Spleen (tissue), 11 donors: Measurements from ENCODE around the gene LOXL3. TPM values are rescaled to one million over a fixed set of nuclear protein-coding genes. Genes with fewer than 3 reads are reported as not detected.

Experiments
- DNase-seq: peaks from one replicate; pipeline ENCODE4 v3.0.0-alpha.2; 2020
- H3K27ac ChIP-seq, 8 donors: fragments of 200-600 bp; sonication (generic) in 7 of 8; 1 replicate in 4 of 8; 2 replicates in 4 of 8; pipeline versions ENCODE4 v1.5.0 to v1.8.0; 2016 to 2021; ENCODE audit warnings: inconsistent platforms in 4 of 8, mild to moderate bottlenecking in 4 of 8, moderate library complexity in 1 of 8
- H3K27me3 ChIP-seq, 7 donors: fragments of 200-600 bp; sonication (generic) in 6 of 7; replicated peaks in 1 of 7; 1 replicate in 4 of 7; 2 replicates in 3 of 7; pipeline versions ENCODE4 v1.5.0 to v1.8.0; 2016 to 2021; ENCODE audit warnings: inconsistent platforms in 3 of 7, mild to moderate bottlenecking in 1 of 7
- H3K36me3 ChIP-seq, 6 donors: fragments of 200-600 bp; sonication (generic) in 5 of 6; 1 replicate in 4 of 6; 2 replicates in 2 of 6; pipeline versions ENCODE4 v1.5.0 to v1.8.0; 2016 to 2021; ENCODE audit warnings: inconsistent platforms in 2 of 6
- H3K4me1 ChIP-seq, 6 donors: fragments of 200-600 bp; sonication (generic) in 5 of 6; 1 replicate in 3 of 6; 2 replicates in 3 of 6; pipeline versions ENCODE4 v1.5.0 to v1.8.0; 2016 to 2021; ENCODE audit warnings: inconsistent platforms in 3 of 6
- H3K4me3 ChIP-seq, 8 donors: fragments of 200-600 bp; sonication (generic) in 7 of 8; 1 replicate in 4 of 8; 2 replicates in 4 of 8; pipeline versions ENCODE4 v1.5.0 to v1.8.0; 2016 to 2021; ENCODE audit warnings: inconsistent platforms in 4 of 8, mild to moderate bottlenecking in 4 of 8, moderate library complexity in 2 of 8
- H3K9me3 ChIP-seq, 8 donors: fragments of 200-600 bp; sonication (generic) in 7 of 8; 1 replicate in 4 of 8; 2 replicates in 4 of 8; pipeline versions ENCODE4 v1.5.0 to v1.8.0; 2016 to 2021; ENCODE audit warnings: inconsistent platforms in 4 of 8
- CTCF ChIP-seq, 11 experiments: fragments of 200-600 bp in 7 of 11; fragments of 450-650 bp in 4 of 11; sonication (generic) in 4 of 11; IDR thresholded peaks in 8 of 11; conservative IDR thresholded peaks in 3 of 11; 1 replicate in 7 of 11; 2 replicates in 4 of 11; pipeline versions ENCODE4 v1.4.0 to v1.8.0; 2016 to 2021; ENCODE audit warnings: antibody characterized with exemption in 11 of 11, inconsistent platforms in 4 of 11, mild to moderate bottlenecking in 1 of 11
- POLR2A ChIP-seq, 3 donors: fragments of 450-650 bp; IDR thresholded peaks; one replicate each; pipeline ENCODE4 v1.5.1; 2017; ENCODE audit warnings: antibody characterized with exemption in 3 of 3, mild to moderate bottlenecking in 1 of 3
- POLR2AphosphoS5 ChIP-seq, 3 donors: sonication (generic); formaldehyde crosslinking; IDR thresholded peaks; one replicate each; pipeline ENCODE4 v1.5.1; 2017; ENCODE audit warnings: antibody characterized with exemption in 3 of 3
- WGBS, 5 donors: extraction: QIAGEN DNeasy Blood & Tissue Kit in 3 of 5; methylation state at CpG; one replicate each; pipeline versions ENCODE4 v1.1.5 to v1.1.7; 2013 to 2018; 5-methylcytosine and 5-hydroxymethylcytosine counted together
- intact Hi-C: fragments of 100-400 bp; cut with DNase I; formaldehyde crosslinking; loops from one replicate; pipeline ENCODE4 v1.15.0; 2023; ENCODE audit warnings: low total_unique reads
- polyA plus RNA-seq, 3 donors: library from polyadenylated mRNA; stranded (reverse); fragments of 200-250 nt; gene quantifications; one replicate each; pipeline ENCODE4 v1.2.1, GENCODE V29; 2013
- total RNA-seq, 7 donors: library from RNA; depleted of rRNA in 3 of 7; stranded (reverse); fragments of >200 nt in 3 of 7; fragmentation: NEBNext Ultra II Directional in 4 of 7; extraction: Animal tissue kit (Norgen Biotek cat#: 25700) in 4 of 7; gene quantifications; one replicate each; pipeline versions ENCODE4 v1.1.0 to v1.2.1, GENCODE V29; 2016 to 2021
- donor health status: healthy with polysubstance abuse.
- donor health status: DM: no; HTN: no; CAD: no; lungs with moderate emphysema.
- donor health status: DM: no; HTN: no; CAD: no.
- donor health status: Bipolar disorder and iron deficiency.
- donor health status: healthy.
- donor health status: DM: no; HTN: no; CAD: no.
- donor health status: DM: yes; HTN: yes; CAD: no.

Gene LOXL3
- total and polyA plus RNA-seq, 10 donors = 1.8 to 27.4 (median 15.9) TPM

GRCh38 chr2:74572178-74572925 is 18.6 kb upstream of the LOXL3 start:
- Histone ChIP-seq H3K4me3 (no peak overlapping the region), H3K36me3 (no peaks in the 10 kb centered on the region), H3K27me3 (no peaks in the 10 kb centered on the region), H3K27ac (peak overlapping the region in 2 of 8 donors; percentile 60 to 75), H3K9me3 (no peaks in the 10 kb centered on the region), H3K4me1 (peaks cover 8 to 66% (median 32%) of the 10 kb centered on the region in 6 donors)
- WGBS, 5 donors = 59 to 85% (median 81%) methylated on average over 3 of the region's 3 CpGs
- no peak for TF ChIP-seq POLR2AphosphoS5 (IDR thresholded peaks at IDR 0.05)
- no peak for TF ChIP-seq POLR2A (IDR thresholded peaks at IDR 0.05)
- TF ChIP-seq CTCF (IDR thresholded peaks at IDR 0.05 in 8 of 11, conservative IDR thresholded peaks at IDR 0.05 in 3 of 11) = no peak
- no peak for DNase-seq
- intact Hi-C loops = no loop called here

DNA sequence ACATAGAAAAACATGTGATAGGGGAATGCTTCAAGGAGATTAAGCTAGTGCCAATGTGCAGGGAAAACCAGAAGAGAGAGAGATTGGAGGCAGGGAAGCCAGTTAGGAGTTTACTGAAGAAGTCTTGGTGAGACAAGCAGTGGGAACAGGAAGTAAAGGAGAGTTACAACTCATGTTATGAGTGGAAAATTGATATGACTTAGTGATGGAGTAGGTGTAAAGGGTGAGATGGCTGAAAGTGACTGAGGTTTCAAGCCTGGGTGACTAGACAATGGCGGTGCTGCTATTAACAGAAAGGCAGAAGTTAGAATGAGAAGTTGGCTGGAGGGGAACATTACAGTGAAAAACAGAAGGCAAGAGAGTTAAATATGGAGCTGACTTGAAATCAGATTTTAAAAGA is 17.3 kb upstream of the LOXL3 start:
- H3K27me3 ChIP-seq = no peaks in the 10 kb centered on the region
- DNase-seq = no peak
- TF ChIP-seq CTCF (IDR thresholded peaks at IDR 0.05 in 8 of 11, conservative IDR thresholded peaks at IDR 0.05 in 3 of 11) (no peak), POLR2AphosphoS5 (IDR thresholded peaks at IDR 0.05) (no peak), POLR2A (IDR thresholded peaks at IDR 0.05) (no peak)
- intact Hi-C loops = no loop called here
- H3K4me3 ChIP-seq = no peak overlapping the region
- WGBS, 5 donors = 37 to 56% (median 47%) methylated on average over 1 of the region's 1 CpG
- no peaks in the 10 kb centered on the region for H3K36me3 ChIP-seq
- H3K9me3 ChIP-seq = no peaks in the 10 kb centered on the region
- H3K4me1 ChIP-seq = peaks cover 8 to 53% (median 22%) of the 10 kb centered on the region in 6 donors
- H3K27ac ChIP-seq = peak overlapping the region in 6 of 8 donors; percentile 44 to 61 (median 54)

DNA sequence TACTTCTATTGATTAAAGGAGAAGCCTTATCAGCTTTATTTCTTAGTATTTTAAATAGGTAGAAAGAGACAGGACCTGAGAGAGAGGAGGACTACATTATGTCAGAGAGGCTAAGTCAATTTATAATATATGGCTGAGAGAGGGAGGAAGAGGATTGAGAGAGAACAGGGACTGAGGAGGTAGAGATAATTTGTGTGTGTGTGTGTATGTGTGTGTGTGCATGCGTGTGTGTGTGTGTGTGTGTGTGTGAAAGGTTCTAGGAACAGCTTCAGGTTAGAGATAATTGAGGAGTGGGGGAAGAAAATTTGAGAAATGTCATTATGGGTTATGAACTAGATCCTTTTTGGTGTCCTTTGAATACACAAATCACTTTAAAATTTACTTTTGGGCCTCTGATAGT is 15.9 kb upstream of the LOXL3 start:
- H3K27me3 ChIP-seq = no peaks in the 10 kb centered on the region
- H3K4me1 ChIP-seq = peaks cover 8 to 40% (median 19%) of the 10 kb centered on the region in 6 donors
- no peaks in the 10 kb centered on the region for H3K9me3 ChIP-seq
- intact Hi-C loops = no loop called here
- 39 to 96% (median 87%) methylated on average over 1 of the region's 1 CpG for WGBS, 5 donors
- H3K36me3 ChIP-seq = no peaks in the 10 kb centered on the region
- no peak for DNase-seq
- no peak overlapping the region for H3K27ac ChIP-seq
- H3K4me3 ChIP-seq = no peak overlapping the region
- no peak for TF ChIP-seq CTCF (IDR thresholded peaks at IDR 0.05 in 8 of 11, conservative IDR thresholded peaks at IDR 0.05 in 3 of 11)
- TF ChIP-seq POLR2A (IDR thresholded peaks at IDR 0.05) = no peak
- TF ChIP-seq POLR2AphosphoS5 (IDR thresholded peaks at IDR 0.05) = no peak

- Histone ChIP-seq H3K36me3 (no peaks in the 10 kb centered on the region), H3K4me1 (peaks cover 0 to 22% (median 4%) of the 10 kb centered on the region in 6 donors), H3K9me3 (no peaks in the 10 kb centered on the region), H3K27me3 (no peaks in the 10 kb centered on the region), H3K4me3 (no peak overlapping the region), H3K27ac (no peak overlapping the region)
- DNase-seq = no peak
- no peak for TF ChIP-seq CTCF (IDR thresholded peaks at IDR 0.05 in 8 of 11, conservative IDR thresholded peaks at IDR 0.05 in 3 of 11)
- TF ChIP-seq POLR2A (IDR thresholded peaks at IDR 0.05) = no peak
- no peak for TF ChIP-seq POLR2AphosphoS5 (IDR thresholded peaks at IDR 0.05)
- intact Hi-C loops = no loop called here
- WGBS, 5 donors = 53 to 82% (median 76%) methylated on average over 5 of the region's 5 CpGs
Measured at GRCh38 chr2:74567881-74568280, 14.1 kb upstream of the LOXL3 start.
